ENCODE data around the gene OR6K2. TPM values are rescaled to one million over a fixed set of nuclear protein-coding genes. Genes with fewer than 3 reads are reported as not detected.

OR6K2 gene, protein sequence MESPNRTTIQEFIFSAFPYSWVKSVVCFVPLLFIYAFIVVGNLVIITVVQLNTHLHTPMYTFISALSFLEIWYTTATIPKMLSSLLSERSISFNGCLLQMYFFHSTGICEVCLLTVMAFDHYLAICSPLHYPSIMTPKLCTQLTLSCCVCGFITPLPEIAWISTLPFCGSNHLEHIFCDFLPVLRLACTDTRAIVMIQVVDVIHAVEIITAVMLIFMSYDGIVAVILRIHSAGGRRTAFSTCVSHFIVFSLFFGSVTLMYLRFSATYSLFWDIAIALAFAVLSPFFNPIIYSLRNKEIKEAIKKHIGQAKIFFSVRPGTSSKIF
- total RNA-seq = not detected

DNA sequence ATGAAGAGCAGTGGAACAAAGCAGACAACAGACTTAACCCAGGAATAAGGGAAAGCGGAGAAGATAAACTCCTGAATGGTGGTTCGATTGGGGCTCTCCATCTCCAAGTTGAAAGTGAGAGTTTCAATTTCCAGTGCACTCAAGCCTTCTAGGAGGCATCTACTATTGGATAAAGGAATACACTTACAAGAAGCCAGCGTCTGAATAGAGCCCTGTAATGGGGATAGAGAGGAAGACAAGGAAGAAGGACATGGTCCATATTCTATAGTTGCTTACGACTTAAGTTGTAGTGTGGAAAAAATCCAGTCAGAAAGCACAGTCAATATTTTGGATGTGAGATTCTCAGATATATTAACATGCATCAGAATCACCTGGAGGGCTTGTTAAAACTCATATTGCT, at the start of gene OR6K2:
Gene OR6K2, minus strand, starts transcription at position 101 of the 400 bp plus-strand sequence. Its CDS starts 0 bp downstream, at position 101.
- no peak within 1 kb of the TSS for H3K4me3 Mint-ChIP-seq
- no peaks in the 10 kb centered on the region for H3K9me3 Mint-ChIP-seq
- DNase-seq = no peak
- H3K27me3 Mint-ChIP-seq = peaks cover 5% of the 10 kb centered on the region
- H3K27ac Mint-ChIP-seq = no peak within 1 kb of the TSS
- no peaks in the 10 kb centered on the region for H3K36me3 Mint-ChIP-seq
- H3K4me1 Mint-ChIP-seq = no peaks in the 10 kb centered on the region

DNA sequence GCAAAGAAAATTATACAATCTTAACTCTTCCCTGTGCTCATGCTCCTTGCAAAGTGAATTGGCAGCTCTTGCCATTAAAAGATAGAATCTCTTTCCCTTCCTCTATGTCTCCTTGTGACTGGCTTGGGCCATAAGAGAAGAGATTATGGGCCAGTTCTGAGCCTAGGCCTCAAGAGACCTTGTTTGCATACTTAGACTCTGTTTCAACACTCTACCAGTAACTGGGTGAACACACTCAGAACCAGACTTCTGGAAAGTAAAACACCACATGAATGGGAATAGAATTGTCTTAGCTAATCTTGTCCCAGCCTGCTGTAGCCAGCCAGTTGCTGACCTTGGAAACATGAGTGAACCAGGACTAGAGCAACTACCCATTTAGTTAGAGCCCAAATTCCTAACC, 35.4 kb upstream of the OR6K2 start:
- Mint-ChIP-seq H3K27me3 (peaks cover 4% of the 10 kb centered on the region), H3K27ac (no peak overlapping the region), H3K4me3 (no peak overlapping the region), H3K9me3 (no peaks in the 10 kb centered on the region), H3K36me3 (no peaks in the 10 kb centered on the region), H3K4me1 (no peaks in the 10 kb centered on the region)
- no peak for DNase-seq

DNA sequence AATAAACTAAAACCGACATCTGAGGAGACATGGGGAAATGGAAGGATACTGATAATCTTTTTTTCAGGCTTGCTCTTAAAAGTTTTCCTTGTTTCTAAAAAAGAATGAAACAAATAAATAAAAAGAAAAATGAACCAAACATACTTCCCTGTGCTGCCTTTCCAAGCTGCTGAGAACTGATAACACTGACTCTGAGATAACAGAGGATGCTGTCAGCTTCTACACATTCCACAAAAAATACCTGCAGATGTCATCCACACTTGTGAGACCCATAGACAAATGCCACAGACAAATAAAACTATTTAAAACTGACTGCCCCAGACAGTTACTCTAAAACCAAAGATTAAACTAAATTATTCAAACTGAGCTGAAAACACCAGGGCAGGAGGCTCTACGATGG, 32.1 kb upstream of the OR6K2 start:
- DNase-seq = no peak
- Mint-ChIP-seq H3K4me1 (no peaks in the 10 kb centered on the region), H3K27me3 (peaks cover 4% of the 10 kb centered on the region), H3K36me3 (no peaks in the 10 kb centered on the region), H3K27ac (no peak overlapping the region), H3K9me3 (no peaks in the 10 kb centered on the region), H3K4me3 (no peak overlapping the region)

DNA sequence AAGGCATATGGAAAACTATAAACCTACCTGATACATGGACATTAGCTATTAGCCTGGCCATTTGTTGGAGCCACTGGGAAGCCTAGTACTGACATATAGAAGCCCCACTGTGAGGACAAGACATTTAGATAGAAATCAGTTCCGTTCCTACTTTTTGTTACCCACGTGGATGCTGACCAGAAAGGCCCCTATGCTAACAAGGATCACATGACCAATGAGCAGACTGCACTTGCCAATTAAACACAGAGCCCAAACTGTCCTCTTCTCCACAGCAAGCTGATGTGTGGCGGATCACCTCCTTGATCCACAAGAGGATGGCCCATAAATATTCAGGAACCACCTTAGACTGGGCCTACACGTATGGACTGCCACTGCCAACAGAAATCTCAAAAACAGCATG, 31.3 kb upstream of the OR6K2 start:
- peaks cover 8% of the 10 kb centered on the region for H3K27me3 Mint-ChIP-seq
- H3K36me3 Mint-ChIP-seq = no peaks in the 10 kb centered on the region
- H3K9me3 Mint-ChIP-seq = no peaks in the 10 kb centered on the region
- DNase-seq = no peak
- no peaks in the 10 kb centered on the region for H3K4me1 Mint-ChIP-seq
- H3K27ac Mint-ChIP-seq = no peak overlapping the region
- H3K4me3 Mint-ChIP-seq = no peak overlapping the region

DNA sequence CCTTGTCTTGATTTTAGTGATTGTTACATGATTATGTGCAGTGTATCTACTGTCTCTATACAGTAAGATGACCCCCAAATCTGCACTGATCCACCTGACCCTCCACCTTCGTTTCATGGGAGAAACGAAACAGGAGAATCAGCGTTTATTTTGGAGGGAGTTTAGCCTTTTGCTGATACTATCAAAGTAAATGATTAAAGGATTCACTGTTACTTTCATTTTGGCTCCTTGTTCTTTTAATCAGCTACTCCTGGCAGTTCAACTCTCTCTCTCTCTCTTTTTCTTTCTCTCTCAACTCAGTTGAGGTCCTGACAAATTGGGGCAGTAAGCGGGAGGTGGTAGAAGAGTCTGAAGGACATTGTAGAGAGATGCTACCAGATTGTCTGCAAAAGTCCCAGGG, 30.0 kb upstream of the OR6K2 start:
- no peaks in the 10 kb centered on the region for H3K4me1 Mint-ChIP-seq
- H3K9me3 Mint-ChIP-seq = no peaks in the 10 kb centered on the region
- no peak overlapping the region for H3K27ac Mint-ChIP-seq
- H3K4me3 Mint-ChIP-seq = no peak overlapping the region
- no peak for DNase-seq
- no peaks in the 10 kb centered on the region for H3K36me3 Mint-ChIP-seq
- peaks cover 15% of the 10 kb centered on the region for H3K27me3 Mint-ChIP-seq

DNA sequence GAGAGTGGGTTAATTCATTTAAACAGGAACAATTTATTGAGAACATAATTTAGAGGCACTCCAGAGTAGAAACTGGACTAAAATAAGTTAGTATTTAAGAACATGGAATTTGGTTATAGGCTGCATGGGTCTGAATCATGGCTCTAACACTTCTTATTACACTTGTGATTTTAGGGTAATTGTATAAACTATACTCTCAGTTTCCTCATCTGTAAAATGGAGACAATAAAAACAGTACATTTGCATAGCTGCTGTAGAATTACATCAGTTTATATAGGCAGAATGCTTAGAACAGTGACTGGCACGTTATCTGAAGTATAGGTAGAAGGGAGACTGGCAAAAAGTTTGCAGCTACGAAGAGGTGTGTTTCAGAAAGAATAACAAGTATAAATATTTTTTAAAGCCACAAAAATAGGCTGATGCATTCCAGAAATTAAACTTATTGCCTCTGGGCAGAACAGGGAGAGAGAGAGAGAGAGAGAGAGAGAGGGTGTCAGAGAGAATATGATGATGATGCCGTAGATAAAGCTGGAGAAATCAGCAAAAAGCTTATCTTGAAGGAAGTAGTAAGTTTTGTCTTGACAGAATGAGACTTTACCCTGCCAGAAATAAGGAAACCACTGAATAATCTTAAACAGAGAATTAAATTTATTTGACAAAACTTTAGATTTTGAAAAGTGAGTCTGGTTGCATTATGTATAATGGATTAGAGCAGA, 28.2 kb upstream of the OR6K2 start:
- Mint-ChIP-seq H3K4me3 (no peak overlapping the region), H3K27me3 (peaks cover 22% of the 10 kb centered on the region), H3K36me3 (no peaks in the 10 kb centered on the region), H3K27ac (no peak overlapping the region), H3K4me1 (no peaks in the 10 kb centered on the region), H3K9me3 (no peaks in the 10 kb centered on the region)
- DNase-seq = no peak

DNA sequence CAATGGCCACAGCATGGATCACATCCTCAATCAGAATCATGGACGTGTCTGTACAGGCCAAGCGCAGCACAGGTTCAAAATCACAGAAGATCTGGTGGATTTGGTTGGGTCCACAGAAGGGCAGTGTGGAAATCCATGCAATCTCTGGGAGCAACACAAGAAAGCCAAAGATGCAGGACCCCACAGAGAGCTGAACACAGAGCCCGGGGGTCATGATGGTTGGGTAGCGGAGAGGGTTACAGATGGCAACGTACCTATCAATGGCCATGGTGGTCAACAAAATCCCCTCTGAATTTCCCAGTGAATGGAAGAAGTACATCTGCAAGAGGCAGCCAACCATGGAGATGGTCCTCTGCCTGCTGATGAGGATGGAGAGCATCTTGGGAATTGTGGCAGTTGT, 24.0 kb upstream of the OR6K2 start:
- H3K4me3 Mint-ChIP-seq = no peak overlapping the region
- H3K27ac Mint-ChIP-seq = no peak overlapping the region
- peaks cover 35% of the 10 kb centered on the region for H3K27me3 Mint-ChIP-seq

DNA sequence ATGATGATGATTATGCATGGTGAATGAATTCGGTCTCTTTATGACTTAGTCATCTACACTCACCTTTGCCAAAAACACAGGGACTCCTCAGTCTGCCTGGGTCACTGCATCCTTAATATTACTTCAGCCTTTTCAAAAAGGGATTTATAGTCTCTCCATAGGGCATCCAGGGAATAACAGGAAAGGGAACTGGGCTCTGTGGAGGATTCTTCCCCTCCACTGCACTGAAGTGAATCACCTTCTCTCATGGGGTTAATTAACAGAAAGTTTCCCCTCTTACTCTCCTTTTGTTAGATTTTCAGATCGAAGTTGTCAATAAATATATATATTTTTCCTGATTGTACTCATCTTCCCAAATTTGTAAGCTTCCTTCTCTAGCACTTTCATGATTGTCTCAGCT, 20.2 kb upstream of the OR6K2 start, which contains the start of gene OR6K3:
Gene OR6K3, minus strand, starts transcription at position 101 of the 400 bp plus-strand sequence. CDS start 2,605 bp downstream, outside the sequence.
- no peaks in the 10 kb centered on the region for H3K9me3 Mint-ChIP-seq
- no peak for DNase-seq
- peaks cover 35% of the 10 kb centered on the region for H3K27me3 Mint-ChIP-seq
- no peak within 1 kb of the TSS for H3K4me3 Mint-ChIP-seq
- H3K36me3 Mint-ChIP-seq = no peaks in the 10 kb centered on the region
- peaks cover 3% of the 10 kb centered on the region for H3K4me1 Mint-ChIP-seq
- no peak within 1 kb of the TSS for H3K27ac Mint-ChIP-seq

More for the DNA sequence above, 24.0 kb upstream of the OR6K2 start:
- H3K4me1 Mint-ChIP-seq = no peaks in the 10 kb centered on the region
- H3K36me3 Mint-ChIP-seq = no peaks in the 10 kb centered on the region
- H3K9me3 Mint-ChIP-seq = no peaks in the 10 kb centered on the region
- no peak for DNase-seq

DNA sequence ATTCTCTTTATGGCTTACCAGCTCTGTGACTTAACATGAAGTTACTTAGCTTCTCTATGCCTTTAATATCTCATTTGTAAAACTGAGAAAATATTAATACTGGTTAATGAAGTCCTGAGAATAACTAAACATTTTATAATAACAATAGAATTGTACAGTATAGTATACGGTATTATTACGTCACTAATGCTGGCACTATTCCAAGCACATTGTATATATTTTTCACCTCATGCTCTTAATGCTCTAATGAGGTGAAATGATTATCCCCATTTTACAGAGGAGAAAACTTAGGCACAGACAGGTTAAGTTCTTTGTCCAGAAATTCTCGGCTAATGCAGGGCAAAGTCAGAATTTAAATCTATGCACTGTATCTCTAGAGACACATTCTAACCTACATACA, 19.2 kb upstream of the OR6K2 start:
- no peaks in the 10 kb centered on the region for H3K36me3 Mint-ChIP-seq
- peaks cover 3% of the 10 kb centered on the region for H3K4me1 Mint-ChIP-seq
- H3K9me3 Mint-ChIP-seq = no peaks in the 10 kb centered on the region
- no peak for DNase-seq
- no peak overlapping the region for H3K27ac Mint-ChIP-seq
- peaks cover 36% of the 10 kb centered on the region for H3K27me3 Mint-ChIP-seq
- no peak overlapping the region for H3K4me3 Mint-ChIP-seq

DNA sequence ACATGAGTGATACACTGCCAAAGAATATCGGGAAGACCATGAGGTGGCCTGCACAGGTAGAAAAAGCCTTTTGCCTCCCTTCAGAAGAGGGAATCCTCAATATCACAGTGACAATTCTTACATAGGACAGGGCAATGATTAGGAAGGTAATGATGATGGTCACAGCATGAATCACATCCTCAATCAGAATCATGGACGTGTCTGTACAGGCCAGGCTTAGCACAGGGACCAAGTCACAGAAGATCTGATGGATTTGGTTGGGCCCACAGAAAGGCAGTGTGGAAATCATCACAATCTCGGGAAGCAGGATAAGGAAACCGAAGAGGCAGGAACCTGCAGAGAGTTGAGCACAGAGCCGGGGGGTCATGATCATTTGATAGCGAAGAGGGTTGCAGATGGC, 16.9 kb upstream of the OR6K2 start:
- Mint-ChIP-seq H3K27ac (no peak overlapping the region), H3K27me3 (peaks cover 34% of the 10 kb centered on the region), H3K4me3 (no peak overlapping the region), H3K4me1 (peaks cover 3% of the 10 kb centered on the region), H3K9me3 (no peaks in the 10 kb centered on the region), H3K36me3 (no peaks in the 10 kb centered on the region)
- no peak for DNase-seq

DNA sequence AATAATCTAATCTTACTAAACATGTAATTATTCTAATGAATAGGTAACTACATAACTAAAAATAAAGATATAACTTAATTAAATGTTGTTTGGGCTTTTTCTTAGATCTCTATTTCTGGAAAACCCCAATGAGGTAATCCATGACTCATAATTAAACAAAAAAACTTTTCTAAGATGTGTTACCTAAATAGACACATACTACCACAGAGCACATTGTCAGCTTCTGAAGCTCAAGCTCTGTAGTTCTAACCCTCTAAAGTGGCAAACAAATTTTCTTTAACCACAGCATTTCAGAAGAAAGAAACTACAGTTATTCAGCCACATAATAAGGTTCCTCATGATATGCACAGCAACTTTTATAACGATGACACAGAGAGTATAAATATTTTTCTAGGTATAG, 15.9 kb upstream of the OR6K2 start:
- peaks cover 3% of the 10 kb centered on the region for H3K4me1 Mint-ChIP-seq
- no peak overlapping the region for H3K27ac Mint-ChIP-seq
- H3K9me3 Mint-ChIP-seq = no peaks in the 10 kb centered on the region
- no peaks in the 10 kb centered on the region for H3K36me3 Mint-ChIP-seq
- H3K27me3 Mint-ChIP-seq = peaks cover 37% of the 10 kb centered on the region
- no peak for DNase-seq
- H3K4me3 Mint-ChIP-seq = no peak overlapping the region

DNA sequence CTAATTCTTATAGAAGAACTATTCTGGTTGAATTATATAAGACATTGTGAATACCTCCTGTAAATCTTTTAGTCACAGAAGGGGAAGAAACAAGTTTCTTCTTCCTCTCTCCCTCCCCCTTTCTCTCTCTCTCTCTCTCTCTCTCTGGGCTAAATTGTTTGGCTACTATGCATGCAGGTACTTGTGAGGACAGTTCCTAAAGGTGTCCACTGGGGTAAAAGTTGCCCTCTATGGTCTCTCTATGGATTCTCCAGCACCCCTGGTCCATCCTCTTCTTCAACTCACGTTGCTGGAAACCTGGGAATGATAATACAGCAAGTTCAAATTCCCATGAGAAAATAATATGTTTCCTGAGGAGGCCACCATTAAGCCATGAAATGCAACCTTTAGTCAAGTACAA, 14.3 kb upstream of the OR6K2 start:
- H3K36me3 Mint-ChIP-seq = no peaks in the 10 kb centered on the region
- no peak overlapping the region for H3K27ac Mint-ChIP-seq
- H3K4me1 Mint-ChIP-seq = peaks cover 3% of the 10 kb centered on the region
- no peak for DNase-seq
- peaks cover 28% of the 10 kb centered on the region for H3K27me3 Mint-ChIP-seq
- H3K9me3 Mint-ChIP-seq = no peaks in the 10 kb centered on the region
- H3K4me3 Mint-ChIP-seq = no peak overlapping the region

DNA sequence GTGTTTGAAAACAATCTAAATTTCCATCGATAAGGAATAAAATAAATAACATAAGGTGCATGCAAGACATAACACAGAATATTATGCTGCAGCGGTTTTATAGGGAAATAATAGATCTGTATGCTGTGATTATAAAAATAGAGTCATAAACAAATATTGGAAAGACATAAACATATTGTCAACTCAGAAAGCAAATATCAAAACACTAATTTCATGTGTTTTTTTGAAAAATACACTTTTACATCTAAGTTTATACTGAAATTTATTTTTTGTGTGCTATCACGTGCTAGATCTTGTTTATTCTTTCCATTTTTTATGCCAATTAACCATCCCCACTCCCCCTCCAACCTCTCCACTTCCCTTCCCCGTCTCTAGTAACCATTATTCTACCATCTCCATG, 10.6 kb upstream of the OR6K2 start:
- Mint-ChIP-seq H3K9me3 (no peaks in the 10 kb centered on the region), H3K27ac (no peak overlapping the region), H3K36me3 (no peaks in the 10 kb centered on the region), H3K27me3 (peaks cover 19% of the 10 kb centered on the region), H3K4me3 (no peak overlapping the region), H3K4me1 (no peaks in the 10 kb centered on the region)
- DNase-seq = no peak

DNA sequence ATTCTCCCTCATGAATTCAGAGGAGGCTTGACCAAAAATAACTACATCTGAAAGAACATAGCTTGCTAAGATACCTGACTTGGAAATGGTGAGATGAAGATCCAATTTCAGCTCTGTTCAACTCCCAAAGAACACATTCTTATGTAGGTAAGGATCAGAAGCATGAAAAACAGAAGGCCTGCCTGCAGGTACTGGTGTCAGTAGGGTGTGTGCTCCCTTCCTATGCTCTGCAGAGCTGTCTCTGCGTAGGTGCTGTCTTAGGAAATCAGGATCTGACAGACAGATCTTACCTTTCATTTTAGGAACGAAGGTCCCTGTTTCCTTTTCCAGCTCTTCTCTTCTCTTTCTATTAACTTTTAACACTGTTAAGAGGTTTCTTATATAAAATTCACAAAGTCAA, 5.6 kb upstream of the OR6K2 start:
- Mint-ChIP-seq H3K9me3 (no peaks in the 10 kb centered on the region), H3K27ac (no peak overlapping the region), H3K27me3 (no peaks in the 10 kb centered on the region), H3K36me3 (no peaks in the 10 kb centered on the region), H3K4me1 (no peaks in the 10 kb centered on the region), H3K4me3 (no peak overlapping the region)
- DNase-seq = no peak

DNA sequence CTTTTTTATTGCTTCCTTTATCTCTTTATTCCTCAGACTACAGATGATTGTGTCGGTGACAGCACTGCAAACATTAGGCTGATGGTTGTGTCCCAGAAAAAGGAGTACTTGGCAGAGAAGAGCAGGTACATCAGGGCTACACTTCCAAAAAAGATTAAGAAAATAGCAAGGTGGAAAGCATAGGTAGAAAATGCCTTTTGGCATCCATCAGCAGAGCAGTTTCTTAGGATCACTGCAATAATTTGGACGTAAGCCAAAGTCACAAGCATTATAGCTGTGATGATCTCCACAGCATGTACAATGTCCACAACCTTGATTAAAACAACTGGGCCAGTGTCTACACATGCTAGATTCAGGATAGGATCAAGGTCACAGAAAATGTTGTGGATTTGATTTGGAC, 5.9 kb downstream of the OR6K2 start:
- H3K9me3 Mint-ChIP-seq = peaks cover 1% of the 10 kb centered on the region
- no peaks in the 10 kb centered on the region for H3K4me1 Mint-ChIP-seq
- H3K27ac Mint-ChIP-seq = no peak overlapping the region
- no peak overlapping the region for H3K4me3 Mint-ChIP-seq
- no peaks in the 10 kb centered on the region for H3K36me3 Mint-ChIP-seq
- DNase-seq = no peak
- H3K27me3 Mint-ChIP-seq = peaks cover 5% of the 10 kb centered on the region

DNA sequence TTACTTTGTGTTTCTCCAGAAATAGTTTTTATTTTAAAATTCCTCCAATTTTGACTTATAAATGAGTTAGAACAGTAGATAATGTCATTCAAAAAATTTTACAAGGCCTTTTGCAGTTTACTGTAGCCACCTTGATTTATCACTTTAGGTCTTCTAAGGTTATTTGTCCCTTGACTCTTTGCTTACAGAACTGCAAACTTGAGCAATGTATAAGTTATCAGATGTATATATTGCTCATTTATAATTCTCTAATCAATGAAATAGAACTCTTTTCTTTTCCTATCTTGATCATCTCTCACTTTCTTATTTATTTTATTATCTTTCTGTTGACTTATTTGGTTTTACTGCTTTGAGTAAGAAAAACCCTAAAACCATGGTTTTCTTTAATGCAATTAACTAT, 8.1 kb downstream of the OR6K2 start:
- no peak overlapping the region for H3K4me3 Mint-ChIP-seq

More for the DNA sequence above, 8.1 kb downstream of the OR6K2 start:
- no peak for DNase-seq
- no peaks in the 10 kb centered on the region for H3K4me1 Mint-ChIP-seq
- H3K27me3 Mint-ChIP-seq = peaks cover 6% of the 10 kb centered on the region
- peaks cover 1% of the 10 kb centered on the region for H3K9me3 Mint-ChIP-seq
- H3K27ac Mint-ChIP-seq = no peak overlapping the region
- H3K36me3 Mint-ChIP-seq = no peaks in the 10 kb centered on the region
